GM12872 (cell line): Measurements from ENCODE around the gene GET3.

Source experiments
- TF ChIP-seq, protein P1 (sequence below): IDR thresholded peaks from 3 replicates; pipeline ENCODE4 v1.5.1; 2011; ENCODE audit warnings: low read depth, mild to moderate bottlenecking, low read length, moderate library complexity; ENCODE audit not compliant: insufficient read depth

GET3 gene

DNA sequence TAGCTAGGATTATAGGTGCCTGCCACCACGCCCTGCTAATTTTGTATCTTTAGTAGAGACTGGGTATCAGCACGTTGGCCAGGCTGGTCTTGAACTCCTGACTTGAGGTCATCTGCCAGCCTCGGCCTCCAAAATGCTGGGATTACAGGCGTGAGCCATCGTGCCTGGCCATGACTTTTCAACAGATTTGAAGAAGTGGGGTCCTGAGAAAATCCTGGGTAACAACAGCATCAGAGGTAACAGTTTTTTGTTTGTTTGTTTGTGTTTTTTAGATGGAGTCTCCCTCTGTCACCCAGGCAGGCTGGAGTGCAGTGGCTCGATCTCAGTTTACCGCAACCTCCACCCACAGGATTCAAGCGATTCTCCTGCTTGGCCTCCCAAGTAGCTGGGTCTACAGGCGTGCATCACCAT is 57.7 kb downstream of the GET3 start:
- TF ChIP-seq, protein P1, sequence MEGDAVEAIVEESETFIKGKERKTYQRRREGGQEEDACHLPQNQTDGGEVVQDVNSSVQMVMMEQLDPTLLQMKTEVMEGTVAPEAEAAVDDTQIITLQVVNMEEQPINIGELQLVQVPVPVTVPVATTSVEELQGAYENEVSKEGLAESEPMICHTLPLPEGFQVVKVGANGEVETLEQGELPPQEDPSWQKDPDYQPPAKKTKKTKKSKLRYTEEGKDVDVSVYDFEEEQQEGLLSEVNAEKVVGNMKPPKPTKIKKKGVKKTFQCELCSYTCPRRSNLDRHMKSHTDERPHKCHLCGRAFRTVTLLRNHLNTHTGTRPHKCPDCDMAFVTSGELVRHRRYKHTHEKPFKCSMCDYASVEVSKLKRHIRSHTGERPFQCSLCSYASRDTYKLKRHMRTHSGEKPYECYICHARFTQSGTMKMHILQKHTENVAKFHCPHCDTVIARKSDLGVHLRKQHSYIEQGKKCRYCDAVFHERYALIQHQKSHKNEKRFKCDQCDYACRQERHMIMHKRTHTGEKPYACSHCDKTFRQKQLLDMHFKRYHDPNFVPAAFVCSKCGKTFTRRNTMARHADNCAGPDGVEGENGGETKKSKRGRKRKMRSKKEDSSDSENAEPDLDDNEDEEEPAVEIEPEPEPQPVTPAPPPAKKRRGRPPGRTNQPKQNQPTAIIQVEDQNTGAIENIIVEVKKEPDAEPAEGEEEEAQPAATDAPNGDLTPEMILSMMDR = no peak

DNA sequence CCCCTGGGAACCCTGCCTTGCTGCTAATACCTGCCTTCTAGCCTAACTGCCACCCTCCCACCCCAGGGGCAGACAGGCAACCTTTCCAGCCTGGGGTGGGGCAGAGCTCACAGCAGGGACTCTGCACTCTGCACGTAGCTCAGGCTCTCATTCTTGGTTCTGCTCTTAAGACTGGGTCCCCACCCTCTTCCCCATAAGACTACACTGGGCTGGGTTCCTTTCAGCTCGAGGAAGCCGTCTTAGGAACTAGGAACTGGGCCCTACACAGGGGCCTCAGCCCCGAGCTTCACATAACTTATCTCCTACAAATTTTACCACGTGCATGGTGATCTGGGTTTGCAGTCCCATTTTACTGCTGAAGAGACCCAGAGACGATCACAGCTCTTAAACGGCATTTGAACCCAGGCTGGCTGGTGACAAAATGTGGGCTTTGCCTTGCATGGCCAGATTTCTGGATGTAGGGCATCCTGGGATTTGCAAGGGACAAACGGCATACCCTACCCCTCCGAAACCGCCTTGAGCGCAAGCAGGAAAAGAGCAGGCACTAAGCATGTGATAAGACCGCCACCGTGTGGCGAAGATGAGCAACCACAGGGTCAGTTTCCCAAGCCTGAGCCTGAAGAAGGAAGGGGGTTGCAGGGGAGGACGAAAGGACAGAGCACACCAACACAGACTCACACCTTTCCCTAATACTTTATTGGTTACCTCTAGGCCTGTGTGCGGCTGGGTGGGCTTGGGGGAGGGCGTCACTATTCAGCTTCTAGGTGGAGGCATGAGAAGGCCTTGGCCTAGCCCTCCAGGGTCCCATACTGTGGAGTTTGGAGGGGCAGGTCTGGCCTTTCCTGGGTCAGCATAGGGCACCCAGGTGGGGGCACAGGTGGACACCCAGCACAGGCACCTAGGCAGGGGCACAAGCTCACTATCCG is 59.1 kb downstream of the GET3 start:
- TF ChIP-seq, protein P1 = peak; percentile 97

DNA sequence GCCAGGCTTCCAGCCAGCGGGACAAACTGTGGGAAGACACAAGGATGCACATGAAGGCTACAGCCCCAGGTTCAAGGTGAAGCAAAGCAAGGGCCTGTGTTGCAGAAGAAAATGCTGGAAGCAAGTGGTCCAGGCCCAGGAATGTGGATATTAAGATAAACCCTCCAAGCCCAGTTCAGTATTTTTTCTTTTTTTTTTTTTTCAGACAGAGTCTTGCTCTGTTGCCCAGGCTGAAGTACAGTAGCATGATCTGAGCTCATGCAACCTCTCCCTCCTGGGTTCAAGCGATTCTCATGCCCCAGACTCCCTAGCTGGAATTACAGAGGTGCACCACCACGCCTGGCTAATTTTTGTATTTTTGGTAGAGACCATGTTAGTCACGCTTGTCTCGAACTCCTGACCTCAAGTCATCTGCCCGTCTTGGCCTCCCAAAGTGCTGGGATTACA is 59.9 kb downstream of the GET3 start:
- TF ChIP-seq, protein P1 = no peak
